GM21515 (cell line): ENCODE results near the gene FAM24A.
A peak's percentile ranks its signal among the peaks of the same experiment; 100 is the strongest.

ENCODE experiments used
- ATAC-seq: cut with Tn5 transposase; IDR thresholded peaks from one replicate; pipeline ENCODE4 v1.9.1; 2021; ENCODE audit not compliant: unreplicated experiment

Gene FAM24A

GRCh38 chr10:122930140-122930539 is 19.7 kb downstream of the FAM24A start:
- ATAC-seq, result no peak

GRCh38 chr10:122931088-122931906 is 20.9 kb downstream of the FAM24A start:
- no peak for ATAC-seq

GRCh38 chr10:122939133-122939855 is 28.9 kb downstream of the FAM24A start:
- ATAC-seq, result no peak

GRCh38 chr10:122939856-122940543 is 29.6 kb downstream of the FAM24A start:
- ATAC-seq, result no peak

- ATAC-seq, result no peak
Measured at GRCh38 chr10:122949296-122949695, 38.9 kb downstream of the FAM24A start.

GRCh38 chr10:122953902-122954730 is 43.7 kb downstream of the FAM24A start, which contains the start of gene C10orf88:
TSS of gene C10orf88 (minus strand) at chr10:122954227. CDS start at chr10:122954178, 49 bp downstream.
- peak; percentile 98 for ATAC-seq

- no peak for ATAC-seq
Measured at GRCh38 chr10:122954731-122955050, 44.3 kb downstream of the FAM24A start.

- ATAC-seq, result no peak
Measured at GRCh38 chr10:122955892-122956291, 45.5 kb downstream of the FAM24A start.

- ATAC-seq, result no peak
Measured at GRCh38 chr10:122957474-122957873, 47.1 kb downstream of the FAM24A start.

- ATAC-seq, result no peak
Measured at GRCh38 chr10:122962405-122962804, 52.0 kb downstream of the FAM24A start.
